Measurements from ENCODE around the gene SLC7A11.

DNA sequence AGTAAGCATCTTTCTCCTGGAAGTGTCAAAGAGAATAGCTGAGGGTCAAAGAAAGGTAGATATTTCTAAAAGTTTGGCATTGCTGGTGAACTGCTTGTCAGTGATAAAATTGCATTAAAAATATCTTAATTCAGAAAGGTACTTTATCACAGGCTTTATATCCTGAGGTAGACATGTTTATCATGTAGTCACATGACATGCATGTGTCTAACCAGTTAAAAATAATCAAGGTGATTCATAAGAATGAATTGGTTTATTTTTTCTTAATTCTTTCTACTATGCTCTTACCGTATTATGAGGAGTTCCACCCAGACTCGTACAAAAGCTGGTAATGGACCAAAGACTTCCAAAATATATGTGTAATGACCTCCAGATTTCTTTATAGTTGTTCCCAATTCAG, 6.1 kb downstream of the SLC7A11 start:
- TF ChIP-seq, protein P1, sequence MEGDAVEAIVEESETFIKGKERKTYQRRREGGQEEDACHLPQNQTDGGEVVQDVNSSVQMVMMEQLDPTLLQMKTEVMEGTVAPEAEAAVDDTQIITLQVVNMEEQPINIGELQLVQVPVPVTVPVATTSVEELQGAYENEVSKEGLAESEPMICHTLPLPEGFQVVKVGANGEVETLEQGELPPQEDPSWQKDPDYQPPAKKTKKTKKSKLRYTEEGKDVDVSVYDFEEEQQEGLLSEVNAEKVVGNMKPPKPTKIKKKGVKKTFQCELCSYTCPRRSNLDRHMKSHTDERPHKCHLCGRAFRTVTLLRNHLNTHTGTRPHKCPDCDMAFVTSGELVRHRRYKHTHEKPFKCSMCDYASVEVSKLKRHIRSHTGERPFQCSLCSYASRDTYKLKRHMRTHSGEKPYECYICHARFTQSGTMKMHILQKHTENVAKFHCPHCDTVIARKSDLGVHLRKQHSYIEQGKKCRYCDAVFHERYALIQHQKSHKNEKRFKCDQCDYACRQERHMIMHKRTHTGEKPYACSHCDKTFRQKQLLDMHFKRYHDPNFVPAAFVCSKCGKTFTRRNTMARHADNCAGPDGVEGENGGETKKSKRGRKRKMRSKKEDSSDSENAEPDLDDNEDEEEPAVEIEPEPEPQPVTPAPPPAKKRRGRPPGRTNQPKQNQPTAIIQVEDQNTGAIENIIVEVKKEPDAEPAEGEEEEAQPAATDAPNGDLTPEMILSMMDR (IDR thresholded peaks at IDR 0.05; ENCODE audit: low read length) = no peak
- no peak for TF ChIP-seq EZH2 (IDR thresholded peaks at IDR 0.05; ENCODE audit: borderline replicate concordance, low read length)
